ENCODE measurements around the gene PRR29. TPM values are rescaled to one million over a fixed set of nuclear protein-coding genes. Genes with fewer than 3 reads are reported as not detected.

The PRR29 gene
- polyA plus RNA-seq, 3 donors = 0.03 to 2.1 (median 1.4) TPM

DNA sequence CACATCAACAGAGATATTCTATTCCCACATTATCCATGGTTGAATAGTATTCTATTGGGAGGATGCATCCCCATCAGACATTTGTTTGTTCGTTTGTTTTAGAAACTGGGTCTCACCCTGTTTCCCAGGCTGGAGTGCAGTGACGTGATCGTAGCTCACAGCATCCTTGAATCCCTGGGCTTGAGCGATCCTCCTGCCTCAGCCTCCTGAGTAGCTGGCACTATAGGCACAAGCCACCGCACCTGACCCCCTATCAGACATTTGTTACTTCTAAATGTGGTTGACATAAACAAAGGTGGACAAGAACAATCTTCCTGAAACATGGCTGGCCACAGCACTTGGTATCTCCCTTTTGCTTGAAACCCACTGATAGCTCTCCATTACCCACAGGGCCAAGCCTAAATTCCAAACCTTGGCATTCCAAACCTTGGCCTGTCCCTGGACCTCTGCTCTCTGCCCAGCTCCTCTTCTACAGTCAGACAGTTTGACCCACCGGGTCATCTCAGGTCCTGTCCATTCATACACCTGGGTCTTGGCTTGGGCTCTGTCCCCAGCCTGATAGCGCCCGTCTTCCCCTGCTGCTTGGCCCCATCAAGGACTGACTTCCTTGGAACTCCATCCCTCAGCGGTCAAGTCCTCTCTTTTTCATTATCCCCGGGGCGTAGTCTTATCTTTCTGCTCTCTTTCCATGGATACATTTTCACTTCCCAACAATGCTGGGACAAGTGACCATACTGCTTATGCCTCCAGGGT, 1.5 kb upstream of the PRR29 start:
- H3K27me3 ChIP-seq (ENCODE audit: control insufficient read depth in 2 of 2, insufficient read depth in 2 of 2, low read length in 2 of 2) = peaks cover 8 to 36% of the 10 kb centered on the region in 2 donors
- H3K4me1 Mint-ChIP-seq = peaks cover 41% of the 10 kb centered on the region
- H3K4me1 ChIP-seq (ENCODE audit: control insufficient read depth in 1 of 2, insufficient read depth in 2 of 2, low read length in 2 of 2) = peaks cover 39% of the 10 kb centered on the region in 2 donors
- H2AFZ ChIP-seq (ENCODE audit: insufficient read depth, low read depth, low read length, poor library complexity, severe bottlenecking) = no peak overlapping the region
- H3K27me3 Mint-ChIP-seq (ENCODE audit: low read depth in 3 of 3) = peaks cover 33 to 54% (median 47%) of the 10 kb centered on the region in 3 donors
- H3K36me3 ChIP-seq (replicated peaks in 1 of 2; ENCODE audit: control insufficient read depth in 1 of 2, insufficient read depth in 2 of 2, low read length in 2 of 2) = no peaks in the 10 kb centered on the region
- TF ChIP-seq, protein P1, sequence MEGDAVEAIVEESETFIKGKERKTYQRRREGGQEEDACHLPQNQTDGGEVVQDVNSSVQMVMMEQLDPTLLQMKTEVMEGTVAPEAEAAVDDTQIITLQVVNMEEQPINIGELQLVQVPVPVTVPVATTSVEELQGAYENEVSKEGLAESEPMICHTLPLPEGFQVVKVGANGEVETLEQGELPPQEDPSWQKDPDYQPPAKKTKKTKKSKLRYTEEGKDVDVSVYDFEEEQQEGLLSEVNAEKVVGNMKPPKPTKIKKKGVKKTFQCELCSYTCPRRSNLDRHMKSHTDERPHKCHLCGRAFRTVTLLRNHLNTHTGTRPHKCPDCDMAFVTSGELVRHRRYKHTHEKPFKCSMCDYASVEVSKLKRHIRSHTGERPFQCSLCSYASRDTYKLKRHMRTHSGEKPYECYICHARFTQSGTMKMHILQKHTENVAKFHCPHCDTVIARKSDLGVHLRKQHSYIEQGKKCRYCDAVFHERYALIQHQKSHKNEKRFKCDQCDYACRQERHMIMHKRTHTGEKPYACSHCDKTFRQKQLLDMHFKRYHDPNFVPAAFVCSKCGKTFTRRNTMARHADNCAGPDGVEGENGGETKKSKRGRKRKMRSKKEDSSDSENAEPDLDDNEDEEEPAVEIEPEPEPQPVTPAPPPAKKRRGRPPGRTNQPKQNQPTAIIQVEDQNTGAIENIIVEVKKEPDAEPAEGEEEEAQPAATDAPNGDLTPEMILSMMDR (IDR thresholded peaks at IDR 0.05) = no peak
- no peak overlapping the region for H3K27ac ChIP-seq (ENCODE audit: low read depth in 1 of 2, low read length in 2 of 2)
- H3K79me2 ChIP-seq (ENCODE audit: insufficient read depth, low read length) = no peaks in the 10 kb centered on the region
- H3K36me3 Mint-ChIP-seq = no peaks in the 10 kb centered on the region
- H3K9me3 ChIP-seq (replicated peaks in 1 of 2; ENCODE audit: control insufficient read depth in 1 of 2, insufficient read depth in 1 of 2, low read length in 2 of 2) = no peaks in the 10 kb centered on the region
- intact Hi-C loops (cut with micrococcal nuclease) = no loop called here
- H4K20me1 ChIP-seq (ENCODE audit: insufficient read depth, low read length) = no peaks in the 10 kb centered on the region
- WGBS (ENCODE audit: insufficient coverage) = 98% methylated on average over 10 of the region's 11 CpGs
- H3K9ac ChIP-seq (ENCODE audit: insufficient read depth, low read length, poor library complexity, severe bottlenecking) = no peak overlapping the region
- H3K9me3 Mint-ChIP-seq = peaks cover 0 to 13% (median 3%) of the 10 kb centered on the region in 7 donors
- peak overlapping the region in 1 of 2 donors; percentile 95 for H3K4me3 Mint-ChIP-seq
- no peak for DNase-seq
- H3K4me3 ChIP-seq (replicated peaks in 1 of 3; ENCODE audit: low read depth in 2 of 3, low read length in 3 of 3) = no peak overlapping the region
- no peak overlapping the region for H3K4me2 ChIP-seq (replicated peaks; ENCODE audit: extremely low read depth, low read length, poor library complexity, severe bottlenecking)
- H3K27ac Mint-ChIP-seq = no peak overlapping the region

DNA sequence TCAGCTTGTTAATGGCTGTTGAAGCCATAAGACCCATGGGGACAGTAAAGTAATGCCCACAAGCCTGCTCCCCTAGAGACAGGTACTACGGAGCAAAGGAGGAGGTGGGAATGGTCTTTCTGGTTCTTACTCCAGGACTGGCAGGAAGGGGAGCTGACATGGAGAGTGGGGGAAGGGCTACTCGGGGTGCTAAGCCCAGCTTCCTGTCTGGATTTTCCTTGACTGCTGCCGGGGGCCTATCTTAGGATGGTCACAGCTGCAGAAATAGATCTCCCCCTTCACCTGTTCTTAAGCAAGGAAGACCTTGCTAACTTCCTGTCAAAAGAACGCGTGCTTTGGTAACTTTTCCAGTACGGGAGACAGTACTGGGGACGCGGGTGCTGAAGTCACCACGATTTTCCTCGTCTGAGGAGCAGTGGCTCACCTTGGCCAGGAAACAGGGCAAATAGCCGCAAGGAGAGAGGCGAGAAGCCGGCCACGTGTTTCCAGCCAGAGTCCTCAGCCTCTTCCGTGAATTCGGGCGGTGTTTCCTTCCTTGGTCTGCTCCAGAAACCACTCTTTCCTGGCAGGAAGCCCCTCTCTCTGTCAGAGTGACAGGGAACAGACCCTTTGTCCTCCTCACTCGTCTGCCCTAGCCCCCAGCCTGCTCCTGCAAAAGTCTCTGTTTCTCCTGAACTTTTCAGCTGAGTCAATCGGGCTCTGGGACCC, 656 bp upstream of the PRR29 start:
- H4K20me1 ChIP-seq (ENCODE audit: insufficient read depth, low read length) = no peaks in the 10 kb centered on the region
- intact Hi-C loops (cut with micrococcal nuclease) = no loop called here
- H3K4me1 Mint-ChIP-seq = peaks cover 46% of the 10 kb centered on the region
- TF ChIP-seq, protein P1 (IDR thresholded peaks at IDR 0.05) = no peak
- WGBS (ENCODE audit: insufficient coverage) = 15% methylated on average over 17 of the region's 19 CpGs
- H3K27ac Mint-ChIP-seq = peak overlapping the region in 1 of 7 donors; percentile 46
- no peak overlapping the region for H3K9ac ChIP-seq (ENCODE audit: insufficient read depth, low read length, poor library complexity, severe bottlenecking)
- peak overlapping the region; percentile 88 to 95 for H3K4me3 Mint-ChIP-seq
- H3K36me3 ChIP-seq (replicated peaks in 1 of 2; ENCODE audit: control insufficient read depth in 1 of 2, insufficient read depth in 2 of 2, low read length in 2 of 2) = peaks cover 5 to 6% of the 10 kb centered on the region in 2 donors
- no peaks in the 10 kb centered on the region for H3K79me2 ChIP-seq (ENCODE audit: insufficient read depth, low read length)
- H3K27me3 ChIP-seq (ENCODE audit: control insufficient read depth in 2 of 2, insufficient read depth in 2 of 2, low read length in 2 of 2) = peaks cover 8 to 36% of the 10 kb centered on the region in 2 donors
- peak overlapping the region; percentile 98 for H3K4me2 ChIP-seq (replicated peaks; ENCODE audit: extremely low read depth, low read length, poor library complexity, severe bottlenecking)
- DNase-seq = no peak
- H3K27ac ChIP-seq (ENCODE audit: low read depth in 1 of 2, low read length in 2 of 2) = no peak overlapping the region
- H3K4me3 ChIP-seq (replicated peaks in 1 of 3; ENCODE audit: low read depth in 2 of 3, low read length in 3 of 3) = peak overlapping the region; percentile 57 to 84 (median 61)
- peaks cover under 1 to 4% of the 10 kb centered on the region in 2 donors for H3K36me3 Mint-ChIP-seq
- peaks cover 47 to 48% of the 10 kb centered on the region in 2 donors for H3K4me1 ChIP-seq (ENCODE audit: control insufficient read depth in 1 of 2, insufficient read depth in 2 of 2, low read length in 2 of 2)
- H3K27me3 Mint-ChIP-seq (ENCODE audit: low read depth in 3 of 3) = peaks cover 33 to 50% (median 45%) of the 10 kb centered on the region in 3 donors
- peak overlapping the region; percentile 87 for H2AFZ ChIP-seq (ENCODE audit: insufficient read depth, low read depth, low read length, poor library complexity, severe bottlenecking)
- no peaks in the 10 kb centered on the region for H3K9me3 ChIP-seq (replicated peaks in 1 of 2; ENCODE audit: control insufficient read depth in 1 of 2, insufficient read depth in 1 of 2, low read length in 2 of 2)
- H3K9me3 Mint-ChIP-seq = peaks cover 0 to 13% (median 3%) of the 10 kb centered on the region in 7 donors
